GM23248 (cell line): ENCODE measurements around the gene MYOM3. TPM values are rescaled to one million over a fixed set of nuclear protein-coding genes. Genes with fewer than 3 reads are reported as not detected.

Experiments used
- DNase-seq: peaks from one replicate; pipeline ENCODE4 v3.0.0-alpha.2; 2015
- H2AFZ ChIP-seq: fragments of 200-600 bp; sonication (generic); 2 replicates; pipeline ENCODE4 v1.6.1; 2016; ENCODE audit warnings: antibody characterized with exemption
- H3F3A ChIP-seq: fragments of 200-600 bp; sonication (generic); 2 replicates; pipeline ENCODE4 v1.6.1; 2016; ENCODE audit warnings: mild to moderate bottlenecking, antibody characterized with exemption, mixed run types; ENCODE audit not compliant: insufficient read depth
- H3K27ac ChIP-seq: fragments of 200-600 bp; sonication (generic); 2 replicates; pipeline ENCODE4 v1.5.1; 2016; ENCODE audit warnings: mild to moderate bottlenecking
- H3K27me3 ChIP-seq: fragments of 200-600 bp; sonication (generic); replicated peaks from 2 replicates; pipeline ENCODE4 v1.6.1; 2016; ENCODE audit warnings: mild to moderate bottlenecking; ENCODE audit not compliant: insufficient read depth
- H3K36me3 ChIP-seq: fragments of 200-600 bp; sonication (generic); 2 replicates; pipeline ENCODE4 v1.6.1; 2016; ENCODE audit warnings: low read depth, mild to moderate bottlenecking
- H3K4me1 ChIP-seq: fragments of 200-600 bp; sonication (generic); 2 replicates; pipeline ENCODE4 v1.6.1; 2016; ENCODE audit warnings: mild to moderate bottlenecking; ENCODE audit not compliant: insufficient read depth
- H3K4me2 ChIP-seq: fragments of 200-600 bp; sonication (generic); one replicate; pipeline ENCODE4 v1.6.1; 2016; ENCODE audit warnings: mild to moderate bottlenecking; ENCODE audit not compliant: unreplicated experiment
- H3K4me3 ChIP-seq: fragments of 200-600 bp; sonication (generic); 2 replicates; pipeline ENCODE4 v1.5.1; 2016; ENCODE audit warnings: mild to moderate bottlenecking
- H3K79me2 ChIP-seq: fragments of 200-600 bp; sonication (generic); 2 replicates; pipeline ENCODE4 v1.6.1; 2016; ENCODE audit warnings: mild to moderate bottlenecking; ENCODE audit not compliant: insufficient read depth
- H3K9ac ChIP-seq: fragments of 200-600 bp; sonication (generic); 2 replicates; pipeline ENCODE4 v1.6.1; 2016; ENCODE audit warnings: mild to moderate bottlenecking
- H3K9me2 ChIP-seq: fragments of 200-600 bp; sonication (generic); 2 replicates; pipeline ENCODE4 v1.6.1; 2016; ENCODE audit warnings: mixed run types, mild to moderate bottlenecking, moderate library complexity; ENCODE audit not compliant: insufficient read depth
- H3K9me3 ChIP-seq: fragments of 200-600 bp; sonication (generic); one replicate; pipeline ENCODE4 v1.6.1; 2017; ENCODE audit warnings: low read depth
- H4K20me1 ChIP-seq: fragments of 200-600 bp; sonication (generic); 2 replicates; pipeline ENCODE4 v1.6.0; 2016; ENCODE audit not compliant: insufficient read depth
- EZH2 ChIP-seq: fragments of 200-600 bp; sonication (generic); IDR thresholded peaks from 2 replicates; pipeline ENCODE4 v1.6.1; 2018; ENCODE audit warnings: antibody characterized with exemption, mild to moderate bottlenecking; ENCODE audit not compliant: insufficient read depth, poor library complexity, severe bottlenecking
- EZH2phosphoT487 ChIP-seq: fragments of 200-600 bp; sonication (generic); IDR thresholded peaks from 2 replicates; pipeline ENCODE4 v1.6.1; 2018; ENCODE audit warnings: antibody characterized with exemption, moderate library complexity, mild to moderate bottlenecking, low read depth; ENCODE audit not compliant: insufficient read depth
- WGBS, 2 experiments: methylation state at CpG; one replicate each; pipeline ENCODE4 v1.1.6; 2015 to 2017; ENCODE audit warnings: low lambda C conversion rate in 2 of 2, low coverage in 1 of 2; ENCODE audit errors: missing lambda C conversion rate in 2 of 2; 5-methylcytosine and 5-hydroxymethylcytosine counted together
- in situ Hi-C: fragments of 300-500 bp; cut with MboI; formaldehyde crosslinking; loops from 2 replicates; pipeline ENCODE4 v1.15.0; 2020
- polyA plus RNA-seq: library from polyadenylated mRNA; unstranded; fragments of >200 nt; fragmentation: Nextera tagmentation; extraction: Ambion mirVana; gene quantifications from 2 replicates; pipeline ENCODE4 v1.2.1, GENCODE V29; 2016
- total RNA-seq: library from RNA; depleted of rRNA; stranded (reverse); fragments of >200 nt; shearing (Covaris generic); gene quantifications from 2 replicates; pipeline ENCODE4 v1.2.3, GENCODE V29; 2014

Gene MYOM3
- total and polyA plus RNA-seq, 2 experiments from 2014 or later, result 1.2 to 1.4 TPM

GRCh38 chr1:24084050-24084449 lies 27.9 kb downstream of the MYOM3 start:
- TF ChIP-seq EZH2, result no peak
- TF ChIP-seq EZH2phosphoT487, result no peak
- Histone ChIP-seq H3K9me3 (no peaks in the 10 kb centered on the region), H3K36me3 (no peaks in the 10 kb centered on the region), H3K4me2 (no peak overlapping the region), H4K20me1 (no peaks in the 10 kb centered on the region), H3K27me3 (no peaks in the 10 kb centered on the region), H3K79me2 (no peaks in the 10 kb centered on the region), H3K4me3 (no peak overlapping the region), H3K4me1 (peaks cover 5% of the 10 kb centered on the region; the same call in 1 of the 2 replicates), H2AFZ (no peak overlapping the region), H3F3A (no peaks in the 10 kb centered on the region), H3K27ac (no peak overlapping the region), H3K9ac (no peak overlapping the region), H3K9me2 (no peaks in the 10 kb centered on the region)
- no peak for DNase-seq
- in situ Hi-C loops, result no loop called here
- 74 to 79% methylated on average over 7 of the region's 7 CpGs for WGBS, 2 experiments

- 93% methylated on average over 8 of the region's 8 CpGs for WGBS, 2 experiments
- Histone ChIP-seq H4K20me1 (no peaks in the 10 kb centered on the region), H3K9me2 (no peaks in the 10 kb centered on the region), H3K27me3 (no peaks in the 10 kb centered on the region), H3F3A (no peaks in the 10 kb centered on the region), H3K27ac (no peak overlapping the region), H3K4me2 (no peak overlapping the region), H3K79me2 (no peaks in the 10 kb centered on the region), H3K4me3 (no peak overlapping the region), H3K9ac (no peak overlapping the region), H3K36me3 (no peaks in the 10 kb centered on the region), H3K4me1 (peaks cover 5% of the 10 kb centered on the region; the same call in 1 of the 2 replicates), H3K9me3 (no peaks in the 10 kb centered on the region), H2AFZ (no peak overlapping the region)
- TF ChIP-seq EZH2 (no peak), EZH2phosphoT487 (no peak)
- no peak for DNase-seq
- in situ Hi-C loops, result no loop called here
Observed at GRCh38 chr1:24082372-24082771, 29.6 kb downstream of the MYOM3 start.

GRCh38 chr1:24081190-24081589 lies 30.7 kb downstream of the MYOM3 start:
- Histone ChIP-seq H3K9me3 (no peaks in the 10 kb centered on the region), H3K36me3 (no peaks in the 10 kb centered on the region), H3F3A (no peaks in the 10 kb centered on the region), H3K4me2 (no peak overlapping the region), H3K27me3 (no peaks in the 10 kb centered on the region), H2AFZ (no peak overlapping the region), H3K79me2 (no peaks in the 10 kb centered on the region), H3K9me2 (no peaks in the 10 kb centered on the region), H3K27ac (no peak overlapping the region), H4K20me1 (no peaks in the 10 kb centered on the region), H3K4me1 (peaks cover 5% of the 10 kb centered on the region; the same call in 1 of the 2 replicates), H3K4me3 (no peak overlapping the region), H3K9ac (no peak overlapping the region)
- in situ Hi-C loops, result no loop called here
- WGBS, 2 experiments, result 93 to 96% methylated on average over 6 of the region's 6 CpGs
- no peak for DNase-seq
- TF ChIP-seq EZH2phosphoT487 (no peak), EZH2 (no peak)

- in situ Hi-C loops, result no loop called here
- H3K4me3 ChIP-seq, result no peak overlapping the region
- H3F3A ChIP-seq, result no peaks in the 10 kb centered on the region
- H3K4me2 ChIP-seq, result no peak overlapping the region
- no peak overlapping the region for H3K9ac ChIP-seq
- no peaks in the 10 kb centered on the region for H3K9me3 ChIP-seq
- no peaks in the 10 kb centered on the region for H3K36me3 ChIP-seq
- H4K20me1 ChIP-seq, result no peaks in the 10 kb centered on the region
- TF ChIP-seq EZH2 (no peak), EZH2phosphoT487 (no peak)
- H2AFZ ChIP-seq, result no peak overlapping the region
- 66 to 73% methylated on average over 10 of the region's 10 CpGs for WGBS, 2 experiments
- no peaks in the 10 kb centered on the region for H3K9me2 ChIP-seq
- no peaks in the 10 kb centered on the region for H3K4me1 ChIP-seq
- no peak for DNase-seq
- no peaks in the 10 kb centered on the region for H3K27me3 ChIP-seq
- H3K27ac ChIP-seq, result no peak overlapping the region
- H3K79me2 ChIP-seq, result no peaks in the 10 kb centered on the region
Observed at GRCh38 chr1:24080131-24080530, 31.8 kb downstream of the MYOM3 start.
